Aorta (tissue), 5 donors: ENCODE data around the gene PTGER4. TPM values are rescaled to one million over a fixed set of nuclear protein-coding genes. Genes with fewer than 3 reads are reported as not detected.
"Not testable (repeated sequence)": the region's sequence is repeated elsewhere in the genome, so short reads cannot be mapped to it uniquely, and the experiment has no call there.

Experiments used
- ATAC-seq: fragments of 200-7000 bp; cut with Tn5 transposase; one replicate; pipeline ENCODE4 v1.9.1; 2022; ENCODE audit warnings: moderate library complexity; ENCODE audit not compliant: low FRiP score
- DNase-seq, 2 donors: peaks; one replicate each; pipeline ENCODE4 v3.0.0-alpha.2; 2020
- H3K27ac ChIP-seq, 2 donors: one replicate each; pipeline ENCODE4 v1.5.1; 2013; ENCODE audit warnings: low read length in 2 of 2, mild to moderate bottlenecking in 2 of 2, moderate library complexity in 2 of 2, control low read depth in 1 of 2, inconsistent platforms in 1 of 2, low read depth in 1 of 2
- H3K27me3 ChIP-seq, 2 donors: one replicate each; pipeline ENCODE4 v1.6.1; 2013; ENCODE audit warnings: control low read depth in 1 of 2, low read length in 1 of 2, mild to moderate bottlenecking in 1 of 2, moderate library complexity in 1 of 2; ENCODE audit not compliant: insufficient read depth in 2 of 2, control insufficient read depth in 1 of 2
- H3K36me3 ChIP-seq, 2 donors: one replicate each; pipeline ENCODE4 v1.6.1; 2013; ENCODE audit warnings: control low read depth in 1 of 2, low read length in 1 of 2, mild to moderate bottlenecking in 1 of 2; ENCODE audit not compliant: insufficient read depth in 2 of 2, control insufficient read depth in 1 of 2
- H3K4me1 ChIP-seq, 2 donors: one replicate each; pipeline ENCODE4 v1.6.1; 2013; ENCODE audit warnings: low read length in 2 of 2, control low read depth in 1 of 2, mild to moderate bottlenecking in 1 of 2, moderate library complexity in 1 of 2; ENCODE audit not compliant: insufficient read depth in 2 of 2, control insufficient read depth in 1 of 2
- H3K4me3 ChIP-seq, 2 donors: one replicate each; pipeline ENCODE4 v1.5.1; 2013; ENCODE audit warnings: low read length in 2 of 2, control low read depth in 1 of 2, mild to moderate bottlenecking in 1 of 2
- H3K9me3 ChIP-seq: one replicate; pipeline ENCODE4 v1.6.1; 2013; ENCODE audit warnings: mild to moderate bottlenecking, low read length; ENCODE audit not compliant: control insufficient read depth
- WGBS, 2 donors: extraction: QIAGEN DNeasy Blood & Tissue Kit; methylation state at CpG; one replicate each; pipeline ENCODE4 v1.1.7; 2013; 5-methylcytosine and 5-hydroxymethylcytosine counted together
- intact Hi-C, 2 donors: fragments of 100-400 bp; cut with DNase I; formaldehyde crosslinking; loops; one replicate each; pipeline versions ENCODE4 v1.14.2 to v1.15.0; 2022
- polyA plus RNA-seq, 2 donors: library from polyadenylated mRNA; stranded (reverse); fragments of 200-250 nt; gene quantifications; one replicate each; pipeline ENCODE4 v1.2.3, GENCODE V29; 2013
- total RNA-seq, 2 donors: library from RNA; stranded (reverse); fragmentation: NEBNext Ultra II Directional; extraction: Animal tissue kit (Norgen Biotek cat#: 25700); gene quantifications; one replicate each; pipeline ENCODE4 v1.2.1, GENCODE V29; 2021
- donor health status: healthy with polysubstance abuse.
- donor health status: Bipolar disorder and iron deficiency.
- donor health status: DM: no; HTN: no; CAD: no.
- donor health status: DM: no; HTN: no; CAD: no.
- donor health status: DM: yes; HTN: yes; CAD: no.

The PTGER4 gene
- total and polyA plus RNA-seq, 4 donors, result 5.2 to 18.2 (median 8.7) TPM

DNA sequence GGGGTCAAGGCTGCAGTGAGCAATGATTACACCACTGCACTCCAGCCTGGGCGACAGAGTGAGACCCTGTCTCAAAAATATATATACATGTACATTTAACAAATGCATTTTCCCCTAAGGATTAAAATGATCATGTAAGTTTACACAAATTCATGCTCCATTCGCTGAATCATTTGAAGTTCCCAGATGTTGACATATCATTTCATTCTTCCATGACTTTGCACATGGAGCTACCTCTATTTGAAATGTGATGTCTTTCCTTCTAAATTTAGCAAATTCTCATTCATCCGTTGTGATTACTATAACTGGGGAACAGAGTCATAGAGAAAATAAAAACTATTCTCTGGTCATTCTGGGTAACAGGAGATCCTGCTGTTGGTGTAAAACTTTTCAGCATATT is 10.6 kb downstream of the PTGER4 start:
- ATAC-seq, result no peak
- DNase-seq, result no peak
- Histone ChIP-seq H3K36me3 (no peaks in the 10 kb centered on the region), H3K27me3 (no peaks in the 10 kb centered on the region), H3K4me1 (no peaks in the 10 kb centered on the region), H3K9me3 (no peaks in the 10 kb centered on the region), H3K27ac (no peak overlapping the region), H3K4me3 (no peak overlapping the region)
- intact Hi-C loops, result no loop called here
- 63 to 64% methylated on average over 3 of the region's 3 CpGs for WGBS, 2 donors

DNA sequence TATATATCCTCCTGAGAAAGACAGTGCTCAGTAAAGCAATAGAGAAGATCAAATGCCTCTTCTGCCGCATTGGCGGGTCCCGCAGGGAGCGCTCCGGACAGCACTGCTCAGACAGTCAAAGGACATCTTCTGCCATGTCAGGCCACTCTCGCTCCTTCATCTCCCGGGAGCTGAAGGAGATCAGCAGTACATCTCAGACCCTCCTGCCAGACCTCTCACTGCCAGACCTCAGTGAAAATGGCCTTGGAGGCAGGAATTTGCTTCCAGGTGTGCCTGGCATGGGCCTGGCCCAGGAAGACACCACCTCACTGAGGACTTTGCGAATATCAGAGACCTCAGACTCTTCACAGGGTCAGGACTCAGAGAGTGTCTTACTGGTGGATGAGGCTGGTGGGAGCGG is 12.2 kb downstream of the PTGER4 start:
- ATAC-seq (no peak), DNase-seq (no peak)
- Histone ChIP-seq H3K9me3 (no peaks in the 10 kb centered on the region), H3K4me1 (no peaks in the 10 kb centered on the region), H3K27me3 (no peaks in the 10 kb centered on the region), H3K36me3 (no peaks in the 10 kb centered on the region), H3K4me3 (no peak overlapping the region), H3K27ac (no peak overlapping the region)
- WGBS, 2 donors, result 97 to 100% methylated on average over 9 of the region's 9 CpGs
- intact Hi-C loops, result no loop called here

DNA sequence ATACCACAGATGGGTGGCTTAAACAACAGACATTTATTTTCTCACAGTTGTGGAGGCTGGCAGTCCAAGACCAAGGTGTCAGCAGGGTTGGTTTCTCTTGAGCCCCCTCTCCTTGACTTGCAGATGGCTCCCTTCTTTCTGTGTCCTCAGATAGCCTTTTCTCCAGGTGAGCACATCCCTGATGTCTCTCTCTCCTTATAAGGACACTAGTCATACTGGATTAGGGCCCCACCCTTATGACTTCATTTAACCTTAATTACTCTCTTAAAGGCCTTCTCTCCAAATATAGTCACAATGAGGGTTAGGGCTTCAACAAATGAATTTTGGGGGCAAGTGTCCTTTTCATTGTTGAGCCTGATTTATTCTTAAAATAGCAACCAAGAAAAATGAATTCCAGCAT is 14.7 kb downstream of the PTGER4 start:
- no peaks in the 10 kb centered on the region for H3K27me3 ChIP-seq
- DNase-seq (no peak), ATAC-seq (no peak)
- H3K27ac ChIP-seq, result no peak overlapping the region
- H3K4me3 ChIP-seq, result no peak overlapping the region
- no peaks in the 10 kb centered on the region for H3K36me3 ChIP-seq
- H3K9me3 ChIP-seq, result no peaks in the 10 kb centered on the region
- intact Hi-C loops, result no loop called here
- H3K4me1 ChIP-seq, result no peaks in the 10 kb centered on the region

- ATAC-seq (no peak), DNase-seq (no peak)
- Histone ChIP-seq H3K27ac (no peak overlapping the region), H3K4me1 (no peaks in the 10 kb centered on the region), H3K27me3 (no peaks in the 10 kb centered on the region), H3K36me3 (no peaks in the 10 kb centered on the region), H3K9me3 (no peaks in the 10 kb centered on the region), H3K4me3 (no peak overlapping the region)
- 90 to 92% methylated on average over 5 of the region's 5 CpGs for WGBS, 2 donors
- intact Hi-C loops, result no loop called here
These were observed 20.5 kb downstream of the PTGER4 start for GRCh38 chr5:40700116-40700782.

- intact Hi-C loops, ATAC-seq, H3K4me3 ChIP-seq, H3K36me3 ChIP-seq, H3K4me1 ChIP-seq, H3K27me3 ChIP-seq, DNase-seq, H3K27ac ChIP-seq, H3K9me3 ChIP-seq: not testable (repeated sequence)
These were observed 22.3 kb downstream of the PTGER4 start for GRCh38 chr5:40702027-40702426.

GRCh38 chr5:40705484-40705883 is 25.8 kb downstream of the PTGER4 start:
- WGBS, 2 donors, result 91 to 97% methylated on average over 1 of the region's 1 CpG
- H3K4me1 ChIP-seq, H3K27ac ChIP-seq, DNase-seq, H3K9me3 ChIP-seq, ATAC-seq, H3K4me3 ChIP-seq, H3K36me3 ChIP-seq, intact Hi-C loops, H3K27me3 ChIP-seq: not testable (repeated sequence)

DNA sequence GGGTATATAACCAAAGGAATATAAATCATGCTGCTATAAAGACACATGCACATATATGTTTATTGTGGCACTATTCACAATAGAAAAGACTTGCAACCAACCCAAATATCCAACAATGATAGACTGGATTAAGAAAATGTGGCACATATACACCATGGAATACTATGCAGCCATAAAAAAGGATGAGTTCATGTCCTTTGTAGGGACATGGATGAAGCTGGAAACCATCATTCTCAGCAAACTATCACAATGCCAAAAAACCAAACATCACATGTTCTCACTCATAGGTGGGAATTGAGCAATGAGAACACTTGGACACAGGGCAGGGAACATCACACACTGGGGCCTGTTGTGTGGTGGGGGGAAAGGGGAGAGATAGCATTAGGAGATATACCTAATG is 30.9 kb downstream of the PTGER4 start:
- H3K9me3 ChIP-seq, ATAC-seq, H3K27me3 ChIP-seq, H3K36me3 ChIP-seq, H3K4me1 ChIP-seq, intact Hi-C loops, H3K4me3 ChIP-seq, H3K27ac ChIP-seq, DNase-seq: not testable (repeated sequence)

DNA sequence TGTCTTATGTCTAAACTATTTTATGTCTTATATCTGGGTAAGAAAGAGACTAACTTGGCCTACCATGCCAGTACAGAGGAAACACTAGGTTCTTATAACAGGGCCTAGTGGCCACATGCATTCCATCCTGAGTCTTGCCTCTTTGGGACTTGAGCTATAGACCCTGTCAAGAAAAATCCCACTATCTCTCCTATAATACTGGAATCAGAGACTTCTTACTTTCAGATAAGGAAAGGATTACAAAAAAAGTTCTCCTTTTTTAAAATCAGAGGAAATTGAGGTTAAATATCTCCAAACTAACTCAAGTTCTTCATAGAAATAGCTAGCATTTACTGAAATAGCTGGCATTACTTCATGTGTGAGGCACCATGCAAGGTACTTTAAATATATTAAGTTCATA is 34.3 kb downstream of the PTGER4 start:
- Histone ChIP-seq H3K36me3 (no peaks in the 10 kb centered on the region), H3K27me3 (no peaks in the 10 kb centered on the region), H3K9me3 (peaks cover 1% of the 10 kb centered on the region), H3K4me3 (no peak overlapping the region), H3K4me1 (no peaks in the 10 kb centered on the region), H3K27ac (no peak overlapping the region)
- ATAC-seq (no peak), DNase-seq (no peak)
- intact Hi-C loops, result no loop called here

GRCh38 chr5:40716000-40716399 is 36.3 kb downstream of the PTGER4 start:
- Histone ChIP-seq H3K27ac (no peak overlapping the region), H3K36me3 (peaks cover 3 to 4% of the 10 kb centered on the region in 2 donors), H3K27me3 (no peaks in the 10 kb centered on the region), H3K4me3 (no peak overlapping the region), H3K9me3 (no peaks in the 10 kb centered on the region), H3K4me1 (no peaks in the 10 kb centered on the region)
- DNase-seq (no peak), ATAC-seq (no peak)
- intact Hi-C loops, result no loop called here
- 28 to 32% methylated on average over 2 of the region's 2 CpGs for WGBS, 2 donors
